HT1080 (cell line): ENCODE data around the gene PERP. TPM values are rescaled to one million over a fixed set of nuclear protein-coding genes. Genes with fewer than 3 reads are reported as not detected.
"Not testable (repeated sequence)": the region's sequence is repeated elsewhere in the genome, so short reads cannot be mapped to it uniquely, and the experiment has no call there.

Experiments used
- DNase-seq: peaks from one replicate; pipeline ENCODE4 v3.0.0-alpha.2; 2015; ENCODE audit warnings: low read depth
- polyA plus RNA-seq, 2 experiments: library from polyadenylated mRNA; depleted of rRNA; stranded (reverse); fragments of >200 nt; gene quantifications; 2 replicates each; pipeline ENCODE4 v1.2.3, GENCODE V29; 2015
- total RNA-seq: library from RNA; depleted of rRNA; stranded (reverse); fragments of >200 nt; shearing (Covaris generic); gene quantifications from 2 replicates; pipeline ENCODE4 v1.2.3, GENCODE V29; 2014; rRNA removed

PERP gene
- total RNA-seq, result 39.9 and 60.2 TPM in 2 replicates
- 88.2 and 102 TPM in 2 replicates for polyA plus RNA-seq (2015; cell fraction: cytosol; rRNA removed)
- 44.3 and 51.5 TPM in 2 replicates for polyA plus RNA-seq (2015; cell fraction: nucleus; rRNA removed)

DNA sequence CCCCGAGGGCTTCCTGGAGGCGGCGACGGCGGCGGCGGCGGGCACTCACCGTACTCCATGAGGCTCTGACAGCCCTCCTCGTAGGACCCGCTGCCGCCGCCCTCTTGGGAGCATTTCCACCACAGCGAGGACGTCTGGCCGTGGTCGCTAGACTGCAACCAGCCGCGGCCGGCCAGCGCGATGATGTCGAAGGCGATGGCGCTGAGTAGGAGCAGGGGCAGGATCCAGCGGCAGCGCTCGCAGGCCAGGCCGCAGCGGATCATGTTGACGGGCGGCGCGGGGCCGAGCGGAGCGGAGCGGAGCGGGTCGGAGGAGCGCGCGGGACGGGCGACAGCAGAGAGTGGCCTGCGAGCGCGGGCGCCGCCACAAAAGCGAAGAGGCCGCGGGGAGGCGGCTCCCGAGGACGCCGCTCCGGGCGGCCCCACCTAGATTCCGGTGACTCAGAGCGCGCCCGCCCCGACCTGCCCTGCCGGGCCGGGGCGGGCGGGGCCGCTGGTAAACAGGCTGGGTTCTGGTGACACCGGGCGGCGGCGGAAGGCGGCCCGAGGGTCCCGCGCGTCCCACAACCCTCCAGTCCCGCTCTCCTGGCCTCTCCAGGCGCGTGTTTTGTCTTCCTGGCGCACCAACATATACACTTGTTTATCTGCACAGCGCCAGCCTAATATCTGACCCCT is at the start of gene PERP:
Gene PERP, minus strand, starts transcription at position 342 of the 674 bp plus-strand sequence. Its CDS starts 79 bp downstream, at position 263.
- DNase-seq, result peak; percentile 75

DNA sequence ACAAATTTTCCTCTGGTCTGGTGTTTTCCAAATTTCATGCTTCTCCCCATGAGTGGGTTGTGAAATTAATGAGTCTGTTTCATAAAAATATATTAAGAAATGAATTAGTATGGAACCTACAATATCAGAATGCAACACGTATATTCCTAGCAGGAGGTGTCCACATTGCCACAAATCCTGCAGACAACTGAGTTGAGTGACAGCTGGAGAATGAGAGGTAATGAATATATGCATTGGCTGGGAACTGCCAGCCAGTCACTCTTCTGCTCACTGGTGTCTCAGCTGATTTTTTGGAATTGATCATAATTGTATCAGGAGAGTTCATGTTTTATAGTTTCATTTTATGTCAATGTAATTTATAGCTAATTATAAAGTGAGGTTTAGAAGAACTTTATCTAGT is 48.2 kb upstream of the PERP start:
- no peak for DNase-seq

DNA sequence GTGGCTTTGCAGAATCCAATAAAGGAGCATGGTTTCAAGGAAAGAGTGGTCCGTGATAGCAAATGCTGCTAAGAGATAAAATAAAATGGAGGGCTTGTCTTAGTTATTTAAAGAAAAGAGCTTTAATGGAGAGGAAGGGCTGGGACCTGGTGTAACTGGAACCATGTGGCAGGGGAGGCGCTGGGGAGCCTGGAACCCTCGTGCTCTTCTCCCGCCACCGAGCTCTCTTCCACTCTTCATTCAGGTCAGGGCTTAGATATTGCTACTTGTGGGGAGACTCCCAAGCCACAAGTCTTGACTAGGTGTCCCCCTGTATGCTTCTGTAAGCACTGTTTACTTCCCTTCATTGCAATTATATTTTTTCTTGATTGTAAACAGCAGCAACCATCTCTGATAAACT is 39.3 kb upstream of the PERP start:
- no peak for DNase-seq

DNA sequence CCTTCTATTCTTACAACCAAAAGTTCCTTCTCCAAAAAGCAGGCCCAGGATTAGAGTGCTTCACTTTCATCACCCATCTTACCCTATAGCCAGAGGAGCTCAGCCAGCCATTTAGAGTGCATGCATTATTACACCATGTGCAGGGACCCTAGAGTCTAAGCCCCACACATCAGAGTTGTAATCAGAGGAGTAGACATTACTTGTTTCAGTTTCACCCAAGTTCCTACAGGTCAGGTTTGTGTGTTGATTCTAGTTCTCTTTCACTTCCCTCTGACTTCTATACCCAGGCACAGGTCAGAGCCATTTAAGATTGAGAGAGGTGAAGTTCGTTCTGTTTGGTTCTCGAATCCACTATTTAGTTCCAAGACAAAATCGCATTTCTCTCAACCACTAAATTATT is 38.2 kb upstream of the PERP start:
- DNase-seq, result no peak

DNA sequence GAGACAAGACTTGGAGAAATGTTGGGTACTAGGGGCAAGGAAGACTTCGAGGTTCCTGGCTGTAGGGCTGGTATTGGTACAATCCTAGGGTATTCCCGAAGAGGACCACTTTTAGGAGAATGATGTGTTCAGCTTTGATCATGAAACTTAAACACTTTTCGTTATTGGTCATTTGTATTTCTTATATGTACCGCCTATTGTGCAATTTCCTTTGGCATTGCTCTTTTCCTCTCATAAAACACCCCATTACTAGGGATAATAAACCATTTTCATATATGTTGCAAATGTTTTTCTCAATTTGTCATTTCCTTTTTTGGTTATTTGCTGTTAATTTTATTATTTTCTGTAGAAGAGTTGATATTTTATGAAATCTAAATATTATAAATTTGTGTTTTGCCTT is 35.6 kb upstream of the PERP start:
- DNase-seq, result no peak

DNA sequence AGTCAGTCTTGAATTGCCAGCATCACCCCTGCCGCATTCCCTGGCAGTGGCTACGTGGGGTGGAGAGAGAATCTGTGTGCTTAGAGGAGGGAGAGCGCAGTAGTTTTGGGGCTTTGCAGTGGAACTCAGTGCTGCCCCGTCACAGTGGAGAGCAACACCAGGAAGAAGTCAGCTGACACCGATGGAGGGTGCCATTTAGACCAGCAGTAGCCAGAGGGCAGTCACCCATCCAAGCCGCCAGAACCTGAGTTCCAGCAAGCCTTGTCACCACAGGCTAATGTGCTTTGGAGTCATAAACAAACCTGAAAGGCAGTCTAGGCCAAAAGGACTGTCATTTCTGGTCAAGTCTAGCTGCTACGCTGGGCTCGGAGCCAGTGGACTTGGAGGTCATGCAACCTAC is 22.0 kb upstream of the PERP start:
- DNase-seq, result no peak

DNA sequence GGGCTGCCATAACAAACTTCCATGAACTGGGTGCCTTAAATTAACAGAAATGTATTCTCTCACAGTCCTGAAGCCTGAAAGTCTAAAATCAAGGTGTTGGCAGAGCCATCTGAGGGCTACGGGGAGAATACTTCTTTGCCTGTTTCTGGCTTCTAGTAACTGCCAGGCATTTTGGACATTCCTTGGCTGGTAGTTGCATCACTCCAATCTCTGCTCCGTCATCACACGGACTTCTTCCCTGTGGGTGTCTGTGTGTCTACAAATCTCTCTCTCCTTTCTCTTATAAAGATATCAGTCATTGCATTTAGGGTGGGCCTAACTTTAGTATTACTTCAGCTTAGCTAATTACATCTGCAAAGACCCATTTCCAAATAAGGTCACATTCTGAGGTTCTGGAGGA is 20.9 kb upstream of the PERP start:
- no peak for DNase-seq

DNA sequence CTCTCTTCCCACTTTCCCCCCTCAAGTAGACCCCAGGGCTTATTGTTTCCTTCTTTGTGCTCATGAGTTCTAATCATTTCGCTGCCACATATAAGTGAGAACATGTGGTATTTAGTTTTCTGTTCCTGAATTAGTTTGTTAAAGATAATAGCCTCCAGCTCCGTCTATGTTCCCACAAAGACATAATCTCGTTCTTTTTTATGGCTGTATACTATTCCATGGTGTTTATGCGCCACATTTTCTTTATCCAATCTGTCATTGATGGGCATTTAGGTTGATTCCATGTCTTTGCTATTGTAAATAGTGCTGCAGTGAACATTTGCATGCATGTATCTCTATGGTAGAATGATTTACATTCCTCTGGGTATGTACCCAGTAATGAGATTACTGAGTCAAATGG is 16.9 kb upstream of the PERP start:
- no peak for DNase-seq

DNA sequence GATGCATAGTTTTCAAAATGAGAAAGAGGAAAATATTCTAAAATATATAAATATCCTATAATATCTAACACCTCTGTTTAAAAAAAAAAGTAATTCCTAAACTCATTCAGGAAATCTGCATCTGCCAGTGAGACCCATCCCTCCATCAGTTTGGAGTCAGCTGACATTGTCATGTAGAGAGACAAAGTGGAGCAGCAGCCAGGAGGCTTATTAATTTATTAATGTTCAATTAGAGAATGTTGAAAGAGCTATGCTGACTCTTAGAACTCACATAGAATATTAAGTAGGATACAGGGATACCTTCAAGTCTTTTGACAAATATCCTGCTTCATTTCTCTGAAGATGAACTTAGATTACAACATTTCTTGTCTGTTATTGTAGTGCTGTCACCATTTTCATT is 12.8 kb upstream of the PERP start:
- no peak for DNase-seq

DNA sequence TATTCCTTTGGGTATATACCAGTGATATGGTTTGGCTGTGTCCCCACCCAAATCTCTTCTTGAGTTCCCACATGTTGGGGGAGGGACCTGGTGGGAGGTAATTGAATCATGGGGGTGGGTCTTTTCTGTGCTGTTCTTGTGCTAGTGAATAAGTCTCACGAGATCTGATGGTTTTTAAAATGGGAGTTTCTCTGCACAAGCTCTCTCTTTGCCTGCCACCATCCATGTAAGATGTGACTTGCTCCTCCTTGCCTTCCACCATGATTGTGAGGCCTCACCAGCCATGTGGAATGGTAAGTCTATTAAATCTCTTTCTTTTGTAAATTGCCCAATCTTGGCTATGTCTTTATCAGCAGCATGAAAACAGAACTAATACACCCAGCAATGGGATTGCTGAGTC is 12.0 kb upstream of the PERP start:
- DNase-seq, result not testable (repeated sequence)

DNA sequence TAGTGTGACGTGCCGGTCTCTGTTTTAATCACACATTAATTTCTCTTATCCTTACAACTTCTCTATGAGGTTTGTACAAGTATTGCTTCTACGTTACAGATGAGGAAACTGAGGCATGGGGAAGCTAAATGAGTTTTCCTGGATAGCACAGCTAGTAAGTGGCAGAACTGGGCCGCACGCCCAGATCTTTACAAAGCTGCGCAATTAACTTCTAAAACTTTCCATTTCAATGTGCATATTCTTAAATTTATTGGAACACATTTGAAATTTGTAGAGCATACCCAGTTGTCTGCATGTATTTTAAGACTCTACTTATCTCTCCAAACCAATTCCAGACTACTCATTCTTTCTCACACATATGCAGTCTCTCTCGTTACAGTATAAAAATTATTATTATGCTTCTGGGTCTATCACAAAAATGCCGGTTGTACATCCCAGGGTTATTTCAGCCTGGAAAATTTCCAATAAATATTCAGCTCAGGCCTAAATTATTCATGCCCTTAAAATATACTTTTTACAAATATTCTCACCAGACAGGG is 10.2 kb upstream of the PERP start:
- no peak for DNase-seq

DNA sequence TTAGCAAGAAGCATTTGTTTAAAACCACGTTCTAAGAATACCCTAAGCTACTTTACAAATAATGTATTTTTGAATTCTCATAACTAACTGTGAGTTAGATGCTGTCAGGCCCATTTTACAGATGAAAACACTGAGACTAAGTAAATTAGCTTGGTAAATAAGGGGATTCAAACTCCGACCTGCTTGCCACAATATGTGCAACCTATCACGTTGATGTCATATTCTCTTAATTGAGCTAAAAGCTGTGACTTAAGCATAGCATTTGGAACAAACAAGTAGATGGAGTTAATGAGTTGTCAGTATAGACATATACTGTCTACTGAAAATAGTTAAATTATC is 9.4 kb upstream of the PERP start:
- DNase-seq, result no peak

DNA sequence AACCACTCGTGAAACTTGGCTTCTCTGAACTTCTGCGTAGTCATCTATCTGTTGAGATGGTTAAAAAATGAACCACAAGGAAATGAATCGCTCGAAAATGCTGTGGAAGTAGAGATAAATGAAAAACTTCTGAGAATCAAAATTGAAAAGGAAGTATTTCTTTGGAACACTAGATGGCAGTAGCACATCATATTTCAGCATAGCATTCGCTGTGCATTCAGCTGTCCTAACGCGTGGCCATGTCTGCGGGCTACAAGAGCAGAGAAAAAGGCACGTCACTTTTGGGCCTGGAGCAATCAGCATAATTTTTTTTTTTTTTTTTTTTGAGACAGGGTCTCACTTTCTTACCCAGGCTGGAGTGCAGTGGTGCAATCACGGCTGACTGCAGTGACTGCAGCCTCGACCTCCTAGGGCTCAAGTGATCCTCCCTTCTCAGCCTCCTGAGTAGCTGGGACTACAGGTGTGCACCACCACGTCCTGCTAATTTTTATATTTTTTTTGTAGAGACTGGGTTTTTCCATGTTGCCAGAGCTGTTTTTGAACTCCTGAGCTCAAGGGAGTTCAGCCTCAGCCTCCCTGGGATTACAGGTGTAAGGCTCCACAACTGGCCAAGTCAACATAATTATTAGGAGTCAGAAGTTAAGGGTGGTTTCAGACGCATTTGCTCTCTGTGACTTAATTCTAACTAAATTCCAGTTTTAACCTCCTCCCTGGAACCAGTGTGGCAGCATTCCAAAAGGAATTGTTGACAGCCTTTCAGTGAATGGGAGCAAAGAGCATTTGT is 8.8 kb upstream of the PERP start:
- peak; percentile 53 for DNase-seq

DNA sequence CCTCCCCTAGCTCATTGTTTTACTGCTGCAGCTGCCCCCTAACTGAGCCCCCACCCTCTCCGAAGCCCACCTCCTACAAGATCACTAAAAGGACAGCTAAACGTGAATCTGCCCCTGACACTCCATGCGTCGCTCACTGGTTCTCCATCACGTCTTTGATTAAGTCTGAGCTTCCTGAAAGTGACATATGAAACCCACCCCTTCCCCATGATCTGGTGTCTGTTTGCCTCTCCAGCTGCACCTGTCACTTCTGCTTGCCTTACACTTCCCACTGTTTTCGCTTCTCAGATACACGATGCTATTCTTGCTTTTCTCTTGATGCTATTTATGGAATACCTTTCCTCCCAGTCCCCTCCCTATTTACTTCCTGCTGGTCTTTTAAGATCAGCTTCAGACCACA is 8.0 kb upstream of the PERP start:
- DNase-seq, result no peak

DNA sequence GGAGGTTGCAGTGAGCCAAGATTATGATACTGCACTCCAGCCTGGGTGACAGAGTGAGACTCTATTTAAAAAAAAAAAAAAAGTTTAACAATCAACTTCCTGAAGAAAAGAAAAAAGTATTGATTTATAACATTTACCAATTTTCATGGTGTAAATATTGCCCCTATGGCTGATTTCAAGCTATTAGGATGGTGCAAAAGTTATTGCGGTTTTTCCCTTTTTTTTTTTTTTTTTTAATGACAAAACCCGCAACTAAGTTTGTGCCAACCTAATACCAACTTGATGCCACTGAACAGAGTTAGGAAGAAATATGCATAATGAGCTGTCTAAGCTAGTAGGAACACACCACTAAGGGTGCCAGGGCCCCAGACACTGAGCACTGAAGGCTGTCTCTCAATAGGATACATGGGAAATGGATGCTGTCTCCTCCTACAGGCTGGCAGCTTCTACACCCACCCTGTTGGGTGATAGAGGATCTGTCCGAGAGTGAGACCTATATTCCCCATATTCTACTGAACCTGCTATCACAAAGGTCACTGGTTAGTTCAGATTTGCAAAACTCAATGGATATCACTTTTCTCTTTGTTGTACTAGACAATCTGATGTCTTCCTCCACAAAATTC is 6.5 kb upstream of the PERP start:
- no peak for DNase-seq

DNA sequence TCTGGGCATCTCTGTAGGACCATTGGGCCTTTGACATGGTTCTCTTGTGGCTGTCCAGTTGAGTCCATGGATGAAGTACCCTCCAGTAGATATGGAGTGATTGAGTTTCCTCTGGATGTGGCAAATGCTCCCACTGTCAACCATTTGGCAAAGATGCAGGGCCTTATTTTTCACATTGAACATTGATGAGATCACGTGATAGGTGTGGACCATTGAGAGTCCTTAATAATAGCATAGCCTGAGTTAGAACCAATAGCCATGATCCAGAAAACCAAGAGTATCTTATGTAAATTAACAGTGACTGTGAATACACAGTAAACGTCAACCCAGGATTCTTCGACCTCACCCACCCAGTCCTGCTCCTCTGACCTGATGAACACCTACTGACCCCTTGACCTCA is 3.0 kb upstream of the PERP start:
- no peak for DNase-seq

DNA sequence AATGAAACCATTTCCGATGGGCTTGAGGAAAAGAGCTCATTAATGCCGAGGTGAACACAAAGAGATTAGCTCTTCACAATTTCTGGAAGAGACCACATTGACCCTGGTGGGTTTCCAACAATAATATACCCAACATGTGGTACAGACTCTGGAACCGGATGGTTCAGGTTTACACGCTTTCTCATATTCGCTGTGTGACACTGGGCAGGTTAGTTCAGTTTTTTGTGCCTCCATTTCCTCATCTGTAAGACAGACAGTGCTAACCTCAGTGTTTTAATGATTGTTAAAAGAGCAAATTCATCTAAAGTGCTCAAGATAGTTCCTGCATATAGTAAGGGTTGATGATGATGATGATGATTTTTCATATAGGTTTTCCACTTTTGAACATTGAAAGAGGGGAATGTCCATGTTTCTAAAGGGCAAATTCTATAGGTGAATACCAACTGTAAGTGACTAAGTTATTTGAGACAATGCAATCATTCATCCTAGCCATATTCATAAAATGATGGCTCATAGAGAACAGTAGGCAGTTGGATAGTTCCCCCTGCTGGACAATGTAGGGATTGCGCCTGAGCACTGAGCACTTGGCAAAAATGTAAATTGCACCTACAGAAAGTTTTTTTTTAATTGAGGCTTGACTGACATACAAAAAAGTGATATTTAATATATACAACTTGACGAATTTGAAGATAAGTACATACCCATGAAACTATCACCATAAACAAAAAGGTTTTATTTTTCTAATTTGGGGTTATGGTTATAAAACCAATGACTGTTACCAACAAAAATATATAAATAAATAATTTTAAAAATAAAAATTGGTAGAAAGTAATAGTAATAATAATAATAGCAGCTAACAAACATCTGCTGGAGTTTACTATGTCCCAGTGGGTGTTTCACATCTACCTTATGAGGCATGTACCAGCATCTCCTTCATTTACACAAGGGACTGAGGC is 2.1 kb upstream of the PERP start:
- DNase-seq, result peak; percentile 72

DNA sequence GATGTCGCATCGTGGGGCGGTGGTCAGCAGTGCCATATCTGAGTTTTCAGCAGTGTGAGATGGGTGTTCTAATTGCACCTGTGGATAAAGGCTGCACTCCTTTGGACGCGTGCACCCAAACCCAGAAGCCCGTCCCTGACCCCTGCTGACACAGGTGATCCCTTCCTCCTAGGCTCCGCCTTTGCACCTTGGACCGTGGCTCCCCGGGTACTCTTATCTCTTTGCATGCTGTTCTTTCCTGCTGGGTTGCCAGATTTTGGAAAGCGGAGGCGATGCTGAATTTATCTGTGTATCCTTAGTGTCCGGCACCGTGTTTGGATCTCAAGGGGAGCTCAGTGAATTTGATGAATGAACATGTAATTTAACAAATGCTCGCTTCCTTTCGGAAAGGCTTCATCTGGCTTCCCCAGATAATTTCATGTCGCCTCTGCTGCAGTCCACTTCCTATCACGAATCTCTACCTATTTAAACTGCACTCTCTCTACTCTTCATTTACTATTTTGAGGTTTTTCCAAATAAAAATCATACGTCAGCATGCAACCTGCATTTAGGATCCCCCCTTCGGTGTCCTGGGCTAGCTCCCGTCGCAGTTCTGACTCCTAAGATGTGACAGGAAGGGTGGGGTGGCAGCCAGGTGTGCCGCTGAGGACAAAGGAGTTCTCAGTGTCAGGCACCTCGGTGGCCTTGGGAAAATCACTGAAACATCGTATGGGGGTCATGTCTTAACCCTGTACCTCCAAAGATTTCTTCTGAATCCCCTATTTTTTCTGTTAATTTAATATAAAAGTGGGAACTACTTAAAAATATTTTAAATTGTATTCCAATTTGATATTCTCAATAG is 753 bp upstream of the PERP start:
- no peak for DNase-seq

DNA sequence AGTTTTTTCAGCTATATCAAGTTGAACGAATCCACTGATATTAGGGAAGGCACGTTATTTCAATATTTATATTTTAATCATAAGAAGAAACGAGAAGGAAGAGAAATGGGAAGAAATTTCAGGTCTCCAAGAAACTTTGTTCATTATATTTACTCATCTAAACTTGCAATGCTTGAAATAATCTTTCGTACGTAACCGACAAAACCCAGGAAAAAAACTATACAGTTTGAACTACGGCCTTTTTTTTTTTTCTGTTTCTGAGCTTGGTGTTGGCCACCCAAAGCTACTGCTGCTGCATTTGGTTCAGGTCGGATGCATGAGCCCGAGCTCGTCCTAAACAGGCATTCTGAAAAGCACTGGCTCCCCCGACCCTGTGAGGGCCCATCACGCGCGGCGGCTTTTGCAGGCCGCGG is 548 bp downstream of the PERP start:
- DNase-seq, result no peak
